ENCODE measurements around the gene ZCCHC2.

The ZCCHC2 gene

DNA sequence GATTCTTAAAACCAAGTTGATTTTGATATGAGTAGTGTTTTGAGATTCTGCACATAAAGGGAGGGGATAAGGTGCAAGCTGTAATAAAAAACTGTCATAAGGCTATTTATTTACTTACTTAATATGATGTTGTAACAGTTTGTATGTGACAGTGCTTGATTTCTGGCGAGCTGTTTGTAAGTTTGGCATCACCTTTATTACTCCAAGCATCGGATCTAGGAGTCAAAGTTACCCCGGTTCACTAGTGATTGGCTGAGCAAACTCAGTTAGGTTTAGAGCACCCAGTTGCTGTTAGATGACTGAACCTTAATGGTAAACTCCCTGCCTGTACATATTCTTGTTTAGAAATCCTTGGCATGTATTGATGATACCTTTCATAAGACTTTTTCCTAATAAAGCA is 16.1 kb downstream of the ZCCHC2 start:
- H4K20me1 ChIP-seq (ENCODE audit: low read depth, low read length), result peaks cover 5% of the 10 kb centered on the region; the same call in 1 of the 2 replicates
- no peaks in the 10 kb centered on the region for H3F3A ChIP-seq (ENCODE audit: insufficient read depth)
- H3K27ac ChIP-seq (ENCODE audit: low read depth, low read length), result no peak overlapping the region
- no peak overlapping the region for H3K9ac ChIP-seq (ENCODE audit: low read length)
- TF ChIP-seq EZH2phosphoT487 (conservative IDR thresholded peaks at IDR 0.05; ENCODE audit: low read length) (no peak), CTCF (IDR thresholded peaks at IDR 0.05; ENCODE audit: insufficient read depth, low read length, poor library complexity, severe bottlenecking) (no peak)
- H3K27me3 ChIP-seq (ENCODE audit: low read length), result no peaks in the 10 kb centered on the region
- H3K9me2 ChIP-seq (replicated peaks; ENCODE audit: insufficient read depth, low read length), result no peaks in the 10 kb centered on the region
- no peak overlapping the region for H3K4me3 ChIP-seq (ENCODE audit: insufficient read depth, low read length, poor library complexity, severe bottlenecking)
- H3K79me2 ChIP-seq (ENCODE audit: insufficient read depth, low read length), result peaks cover 71% of the 10 kb centered on the region
- no peak overlapping the region for H2AFZ ChIP-seq (ENCODE audit: low read depth, low read length, severe bottlenecking)
- no peak overlapping the region for H3K4me2 ChIP-seq (ENCODE audit: low read depth, low read length, poor library complexity, severe bottlenecking)
- no peaks in the 10 kb centered on the region for H3K9me3 ChIP-seq (ENCODE audit: insufficient read depth, low read length)
- H3K36me3 ChIP-seq (ENCODE audit: low read length), result peaks cover 24% of the 10 kb centered on the region

DNA sequence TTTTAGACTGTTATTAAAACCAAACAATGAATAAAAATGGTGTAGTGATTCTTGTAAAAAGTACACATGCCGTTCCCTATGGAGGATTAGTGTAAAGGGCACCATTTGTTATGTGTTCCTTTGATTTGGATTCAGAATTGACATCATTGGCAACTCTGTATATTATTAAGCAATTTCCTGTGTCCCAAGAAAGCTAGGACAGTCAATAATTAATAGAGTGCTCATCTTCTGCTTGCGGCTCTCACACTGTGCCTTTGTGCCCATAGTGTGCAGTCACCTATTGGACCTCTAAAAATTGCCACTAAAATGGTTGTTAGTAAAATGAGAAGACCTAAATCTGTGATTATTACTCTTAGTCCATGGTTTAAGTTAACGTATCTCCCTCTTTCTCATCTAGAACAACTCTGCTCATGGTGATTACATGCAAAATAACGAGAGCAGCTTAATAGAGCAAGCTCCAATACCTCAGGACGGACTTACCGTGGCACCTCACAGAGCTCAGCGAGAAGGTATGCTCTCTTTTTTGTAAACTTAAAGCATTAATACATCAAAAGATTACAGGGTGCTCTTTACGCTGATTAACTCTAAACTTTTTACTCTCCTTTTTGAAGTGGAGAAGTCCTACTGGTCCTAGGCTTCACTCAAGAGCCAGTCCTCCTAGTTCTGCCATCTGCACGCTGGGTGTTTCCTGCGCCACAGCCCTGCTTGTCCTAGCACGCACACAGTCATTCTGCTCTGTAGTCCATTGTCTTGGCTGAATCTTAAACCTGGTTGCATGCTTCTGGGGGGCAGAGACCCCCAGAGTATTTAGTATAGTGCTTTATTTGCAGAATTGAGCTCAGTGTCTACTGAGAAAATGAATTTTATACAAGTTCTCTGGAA is 16.7 kb downstream of the ZCCHC2 start:
- Histone ChIP-seq H3F3A (ENCODE audit: insufficient read depth) (no peaks in the 10 kb centered on the region), H4K20me1 (ENCODE audit: low read depth, low read length) (peaks cover 5% of the 10 kb centered on the region; the same call in 1 of the 2 replicates), H3K36me3 (ENCODE audit: low read length) (peaks cover 29% of the 10 kb centered on the region), H3K79me2 (ENCODE audit: insufficient read depth, low read length) (peaks cover 65% of the 10 kb centered on the region), H3K9ac (ENCODE audit: low read length) (no peak overlapping the region), H3K27ac (ENCODE audit: low read depth, low read length) (no peak overlapping the region), H3K4me3 (ENCODE audit: insufficient read depth, low read length, poor library complexity, severe bottlenecking) (no peak overlapping the region), H3K9me3 (ENCODE audit: insufficient read depth, low read length) (no peaks in the 10 kb centered on the region), H2AFZ (ENCODE audit: low read depth, low read length, severe bottlenecking) (no peak overlapping the region), H3K27me3 (ENCODE audit: low read length) (no peaks in the 10 kb centered on the region), H3K9me2 (replicated peaks; ENCODE audit: insufficient read depth, low read length) (no peaks in the 10 kb centered on the region), H3K4me2 (ENCODE audit: low read depth, low read length, poor library complexity, severe bottlenecking) (no peak overlapping the region)
- TF ChIP-seq CTCF (IDR thresholded peaks at IDR 0.05; ENCODE audit: insufficient read depth, low read length, poor library complexity, severe bottlenecking), result no peak
- TF ChIP-seq EZH2phosphoT487 (conservative IDR thresholded peaks at IDR 0.05; ENCODE audit: low read length), result no peak

- Histone ChIP-seq H3K27ac (ENCODE audit: low read depth, low read length) (no peak overlapping the region), H4K20me1 (ENCODE audit: low read depth, low read length) (peaks cover 5% of the 10 kb centered on the region; the same call in 1 of the 2 replicates), H3K36me3 (ENCODE audit: low read length) (peaks cover 43% of the 10 kb centered on the region), H3K9me2 (replicated peaks; ENCODE audit: insufficient read depth, low read length) (no peaks in the 10 kb centered on the region), H3F3A (ENCODE audit: insufficient read depth) (no peaks in the 10 kb centered on the region), H2AFZ (ENCODE audit: low read depth, low read length, severe bottlenecking) (no peak overlapping the region), H3K9me3 (ENCODE audit: insufficient read depth, low read length) (no peaks in the 10 kb centered on the region), H3K27me3 (ENCODE audit: low read length) (no peaks in the 10 kb centered on the region), H3K4me2 (ENCODE audit: low read depth, low read length, poor library complexity, severe bottlenecking) (no peak overlapping the region), H3K79me2 (ENCODE audit: insufficient read depth, low read length) (peaks cover 30% of the 10 kb centered on the region), H3K9ac (ENCODE audit: low read length) (no peak overlapping the region), H3K4me3 (ENCODE audit: insufficient read depth, low read length, poor library complexity, severe bottlenecking) (no peak overlapping the region)
- TF ChIP-seq CTCF (IDR thresholded peaks at IDR 0.05; ENCODE audit: insufficient read depth, low read length, poor library complexity, severe bottlenecking), result no peak
- TF ChIP-seq EZH2phosphoT487 (conservative IDR thresholded peaks at IDR 0.05; ENCODE audit: low read length), result no peak
Observed at GRCh38 chr18:62543021-62543420, 20.2 kb downstream of the ZCCHC2 start.

Data from SU-DHL-6 (cell line).